Keratinocyte (primary cell): ENCODE data around the gene SIX6.
A peak's percentile ranks its signal among the peaks of the same experiment; 100 is the strongest.

Experiments used
- EZH2 ChIP-seq: IDR thresholded peaks from one replicate; pipeline ENCODE4 v1.6.1; 2012; ENCODE audit warnings: inconsistent platforms, mild to moderate bottlenecking, low read length, moderate library complexity
- TF ChIP-seq, protein P1 (sequence below), 3 experiments: IDR thresholded peaks in 1 of 3; conservative IDR thresholded peaks in 1 of 3; optimal IDR thresholded peaks in 1 of 3; 2 replicates in 2 of 3; 3 replicates in 1 of 3; pipeline versions ENCODE3 to v1.5.1; 2011; ENCODE audit warnings: low read length in 3 of 3, mild to moderate bottlenecking in 3 of 3, moderate library complexity in 2 of 3, control low read depth in 1 of 3, inconsistent platforms in 1 of 3; ENCODE audit not compliant: insufficient read depth in 2 of 3; ENCODE audit errors: extremely low read depth in 1 of 3

DNA sequence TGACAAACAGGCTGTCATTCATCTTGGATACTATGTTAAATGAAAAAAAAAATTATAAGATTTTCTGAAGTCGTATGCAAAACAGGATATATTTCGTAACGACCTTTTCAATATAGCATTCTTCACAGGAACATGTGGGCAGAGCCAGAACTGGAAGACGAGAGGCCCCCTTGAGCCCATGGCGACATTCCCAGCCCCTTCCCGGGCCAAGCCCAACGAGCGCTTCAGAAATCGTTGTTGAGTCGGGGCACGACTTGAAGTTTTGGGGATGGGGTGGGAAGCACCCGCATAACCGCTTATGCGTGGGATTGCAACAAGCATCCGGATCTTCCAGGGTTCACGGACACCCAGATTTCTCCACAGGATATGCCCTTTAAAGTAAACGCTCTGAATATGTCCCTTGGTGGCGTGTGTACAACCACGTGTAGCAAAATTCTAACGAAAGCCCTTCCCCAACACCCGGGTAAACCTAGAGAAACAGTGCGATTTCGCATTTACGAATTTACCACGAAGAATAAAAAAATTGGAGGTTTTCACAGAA, 23.8 kb upstream of the SIX6 start:
- TF ChIP-seq EZH2, result peak; percentile 88
- TF ChIP-seq, protein P1, sequence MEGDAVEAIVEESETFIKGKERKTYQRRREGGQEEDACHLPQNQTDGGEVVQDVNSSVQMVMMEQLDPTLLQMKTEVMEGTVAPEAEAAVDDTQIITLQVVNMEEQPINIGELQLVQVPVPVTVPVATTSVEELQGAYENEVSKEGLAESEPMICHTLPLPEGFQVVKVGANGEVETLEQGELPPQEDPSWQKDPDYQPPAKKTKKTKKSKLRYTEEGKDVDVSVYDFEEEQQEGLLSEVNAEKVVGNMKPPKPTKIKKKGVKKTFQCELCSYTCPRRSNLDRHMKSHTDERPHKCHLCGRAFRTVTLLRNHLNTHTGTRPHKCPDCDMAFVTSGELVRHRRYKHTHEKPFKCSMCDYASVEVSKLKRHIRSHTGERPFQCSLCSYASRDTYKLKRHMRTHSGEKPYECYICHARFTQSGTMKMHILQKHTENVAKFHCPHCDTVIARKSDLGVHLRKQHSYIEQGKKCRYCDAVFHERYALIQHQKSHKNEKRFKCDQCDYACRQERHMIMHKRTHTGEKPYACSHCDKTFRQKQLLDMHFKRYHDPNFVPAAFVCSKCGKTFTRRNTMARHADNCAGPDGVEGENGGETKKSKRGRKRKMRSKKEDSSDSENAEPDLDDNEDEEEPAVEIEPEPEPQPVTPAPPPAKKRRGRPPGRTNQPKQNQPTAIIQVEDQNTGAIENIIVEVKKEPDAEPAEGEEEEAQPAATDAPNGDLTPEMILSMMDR (optimal IDR thresholded peaks at IDR 0.05 in 1 of 3, IDR thresholded peaks at IDR 0.05 in 1 of 3, conservative IDR thresholded peaks at IDR 0.05 in 1 of 3; ENCODE audit: extremely low read depth in 1 of 3, insufficient read depth in 2 of 3, low read length in 3 of 3), result no peak
